ENCODE measurements around the gene RNF181. TPM values are rescaled to one million over a fixed set of nuclear protein-coding genes. Genes with fewer than 3 reads are reported as not detected.

Gene RNF181
- total and polyA plus RNA-seq, 2 of the 13 experiments (the other 11 are each of a cell fraction or from before 2014, with no cell fraction given) = 224 to 578 TPM

DNA sequence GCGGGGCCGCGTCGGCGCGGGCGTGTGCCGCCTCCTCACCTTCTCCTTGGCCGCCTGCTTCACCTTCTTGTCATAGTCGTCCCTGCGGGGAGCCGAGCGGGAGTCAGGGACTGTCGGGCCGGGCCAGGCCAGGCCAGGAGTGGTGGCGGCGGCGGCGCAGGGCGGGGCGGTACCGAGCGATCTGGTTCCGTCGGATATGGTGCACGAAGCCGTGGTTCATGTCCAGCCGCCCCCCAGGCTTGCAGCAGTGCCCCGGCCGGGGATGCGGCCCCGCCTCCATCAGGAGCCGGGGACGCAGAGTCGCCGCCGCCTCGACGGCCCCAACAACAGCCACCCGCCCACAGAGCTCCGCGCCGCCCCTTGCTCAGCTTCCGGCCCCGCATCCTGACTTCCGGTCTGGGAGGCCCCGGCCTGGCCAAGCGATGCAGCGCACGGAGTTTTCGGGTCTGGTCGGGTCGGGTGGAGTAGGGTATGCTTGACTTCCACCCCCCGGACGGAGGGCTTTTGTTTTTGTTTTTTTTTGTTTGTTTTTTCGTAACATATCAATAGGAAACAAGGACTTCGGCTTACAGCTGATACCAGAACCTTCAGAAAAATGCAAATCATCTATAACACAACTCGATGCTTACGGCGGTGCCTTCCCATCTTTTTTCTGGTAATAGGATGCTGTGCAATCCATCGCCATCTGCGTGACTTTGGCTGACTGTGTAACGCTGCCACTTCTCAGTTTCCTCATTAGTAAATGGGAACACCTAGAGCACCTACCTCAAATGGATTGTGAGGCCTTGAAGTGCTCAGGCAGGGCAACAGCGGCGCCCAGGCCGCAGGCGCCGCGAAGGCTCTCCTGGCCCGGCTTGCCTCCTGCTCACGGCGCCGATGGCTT, 16.4 kb downstream of the RNF181 start, which contains the start of gene C2orf68 (continued):
- TF ChIP-seq ZNF772 (CRISPR knock-in tag; IDR thresholded peaks at IDR 0.05) (peak; percentile 87), MEF2D (CRISPR knock-in tag; IDR thresholded peaks at IDR 0.05) (peak; percentile 54; the same call in 1 of the 2 replicates), ZNF547 (CRISPR knock-in tag; IDR thresholded peaks at IDR 0.05) (peak; percentile 94), NRL (CRISPR knock-in tag; IDR thresholded peaks at IDR 0.05; ENCODE audit: borderline replicate concordance) (peak; percentile 91; the same call in 1 of the 2 replicates), CBFB (CRISPR knock-in tag; IDR thresholded peaks at IDR 0.05) (peak; percentile 73), SMC3 (IDR thresholded peaks at IDR 0.05; ENCODE audit: low read length) (no peak), ZNF782 (CRISPR knock-in tag; IDR thresholded peaks at IDR 0.05; ENCODE audit: borderline replicate concordance) (peak; percentile 88), FOSL2 (CRISPR knock-in tag; IDR thresholded peaks at IDR 0.05) (peak; percentile 58), ZKSCAN5 (CRISPR knock-in tag; IDR thresholded peaks at IDR 0.05) (no peak), ZNF605 (CRISPR knock-in tag; IDR thresholded peaks at IDR 0.05) (peak; percentile 69), PTBP1 (IDR thresholded peaks at IDR 0.05; ENCODE audit: low read depth, low read length, poor library complexity, severe bottlenecking) (no peak), NFIC (IDR thresholded peaks at IDR 0.05; ENCODE audit: low read length) (no peak), NFYC (CRISPR knock-in tag; IDR thresholded peaks at IDR 0.05) (no peak), ZFAT (CRISPR knock-in tag; conservative IDR thresholded peaks at IDR 0.05) (no peak), ZNF747 (CRISPR knock-in tag; IDR thresholded peaks at IDR 0.05; ENCODE audit: borderline replicate concordance) (peak; percentile 73; the same call in 1 of the 2 replicates), ETV6 (CRISPR knock-in tag; conservative IDR thresholded peaks at IDR 0.05) (peak; percentile 89), ZZZ3 (CRISPR knock-in tag; IDR thresholded peaks at IDR 0.05; ENCODE audit: borderline replicate concordance) (no peak; the same call in 1 of the 2 replicates), HMG20A (CRISPR knock-in tag; IDR thresholded peaks at IDR 0.05; ENCODE audit: borderline replicate concordance) (no peak), MAZ (IDR thresholded peaks at IDR 0.05; ENCODE audit: borderline replicate concordance, low read depth, low read length) (0 out of 2 replicates have a peak, but pooled peaks have one; percentile 20), MAZ (CRISPR knock-in tag; IDR thresholded peaks at IDR 0.05; ENCODE audit: low read depth) (peak; percentile 79; the same call in 1 of the 2 replicates), ZFP37 (CRISPR knock-in tag; IDR thresholded peaks at IDR 0.05; ENCODE audit: borderline replicate concordance) (peak; percentile 96), CAMTA2 (CRISPR knock-in tag; IDR thresholded peaks at IDR 0.05; ENCODE audit: borderline replicate concordance) (peak; percentile 84), GABPA (IDR thresholded peaks at IDR 0.05; ENCODE audit: low read depth, low read length) (peak; percentile 95), GABPA (CRISPR knock-in tag; IDR thresholded peaks at IDR 0.05; ENCODE audit: low read depth) (peak; percentile 95), KDM2A (CRISPR knock-in tag; IDR thresholded peaks at IDR 0.05; ENCODE audit: borderline replicate concordance, low read depth) (peak; percentile 98), NCOA2 (CRISPR knock-in tag; IDR thresholded peaks at IDR 0.05) (no peak; the same call in none of the 2 replicates), ZNF10 (CRISPR knock-in tag; IDR thresholded peaks at IDR 0.05; ENCODE audit: borderline replicate concordance, low read depth) (no peak), TMF1 (CRISPR knock-in tag; IDR thresholded peaks at IDR 0.05; ENCODE audit: low read depth) (peak; percentile 44; the same call in 1 of the 2 replicates), NR0B2 (CRISPR knock-in tag; IDR thresholded peaks at IDR 0.05) (peak; percentile 90), XRCC5 (optimal IDR thresholded peaks at IDR 0.05; ENCODE audit: low read length) (no peak), SYNCRIP (IDR thresholded peaks at IDR 0.05; ENCODE audit: insufficient read depth, low read depth, low read length) (no peak)
- TF ChIP-seq, protein P1, sequence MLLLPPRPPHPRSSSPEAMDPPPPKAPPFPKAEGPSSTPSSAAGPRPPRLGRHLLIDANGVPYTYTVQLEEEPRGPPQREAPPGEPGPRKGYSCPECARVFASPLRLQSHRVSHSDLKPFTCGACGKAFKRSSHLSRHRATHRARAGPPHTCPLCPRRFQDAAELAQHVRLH (CRISPR knock-in tag; IDR thresholded peaks at IDR 0.05; ENCODE audit: borderline replicate concordance, low read depth) = peak; percentile 98
